Left forelimb (tissue), 1 donor: ENCODE results near the gene LRRC49.
"Not testable (repeated sequence)": the region's sequence is repeated elsewhere in the genome, so short reads cannot be mapped to it uniquely, and the experiment has no call there.

Source experiments
- DNase-seq: peaks from one replicate; pipeline ENCODE4 v3.0.0-alpha.2; 2018; ENCODE audit warnings: low spot score

The LRRC49 gene

DNA sequence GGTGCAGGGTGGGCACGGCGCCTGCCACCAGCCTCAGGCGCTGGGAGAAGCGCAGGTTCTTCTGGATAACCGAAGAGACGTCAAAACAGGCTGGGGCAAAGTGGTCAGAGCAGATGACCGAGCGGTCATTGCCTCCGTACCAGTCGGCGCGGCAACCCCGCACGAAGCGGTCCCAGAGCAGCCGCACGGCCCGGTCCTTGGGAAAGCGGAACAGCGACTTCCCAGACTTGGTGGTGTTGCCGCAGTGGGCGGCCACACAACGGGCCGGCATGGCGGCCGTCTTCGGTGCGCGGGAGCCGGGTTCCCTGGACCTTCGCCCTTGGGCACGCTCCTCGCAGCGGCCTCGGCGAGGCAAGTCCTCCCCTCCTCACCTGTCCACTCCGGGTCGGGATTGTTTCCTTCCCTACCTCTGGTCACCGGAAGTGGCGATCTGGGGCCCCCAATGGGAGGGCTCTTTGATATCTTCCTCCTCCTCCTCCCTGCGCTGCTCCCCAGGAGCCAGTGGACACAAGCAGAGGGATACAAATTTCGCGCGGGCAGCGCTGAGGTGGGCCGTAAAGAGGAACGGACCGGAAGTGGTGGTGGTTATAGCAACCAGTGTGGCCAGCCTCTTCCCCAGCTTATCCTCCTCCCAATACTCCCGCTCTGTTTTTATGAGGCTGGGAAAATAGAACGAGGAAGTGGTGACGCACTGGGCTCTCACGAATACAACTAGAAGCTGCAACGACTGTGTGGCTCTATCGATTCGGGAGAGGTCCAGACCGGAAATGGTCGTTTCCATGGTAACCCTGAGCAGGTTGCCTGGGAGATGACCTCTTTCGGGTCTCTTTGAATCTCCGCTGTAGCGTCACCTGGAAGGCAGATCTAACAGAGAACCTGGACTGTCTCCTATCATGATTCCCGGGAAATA, at the start of gene LRRC49, which contains the start of gene THAP10:
LRRC49 (plus strand) TSS at position 825 of the 910 bp plus-strand sequence; CDS start at position 894, 69 bp downstream.
THAP10 (minus strand) TSS at position 432 of the 910 bp plus-strand sequence; CDS start at position 271, 161 bp downstream.
- peak; percentile 91 for DNase-seq

DNA sequence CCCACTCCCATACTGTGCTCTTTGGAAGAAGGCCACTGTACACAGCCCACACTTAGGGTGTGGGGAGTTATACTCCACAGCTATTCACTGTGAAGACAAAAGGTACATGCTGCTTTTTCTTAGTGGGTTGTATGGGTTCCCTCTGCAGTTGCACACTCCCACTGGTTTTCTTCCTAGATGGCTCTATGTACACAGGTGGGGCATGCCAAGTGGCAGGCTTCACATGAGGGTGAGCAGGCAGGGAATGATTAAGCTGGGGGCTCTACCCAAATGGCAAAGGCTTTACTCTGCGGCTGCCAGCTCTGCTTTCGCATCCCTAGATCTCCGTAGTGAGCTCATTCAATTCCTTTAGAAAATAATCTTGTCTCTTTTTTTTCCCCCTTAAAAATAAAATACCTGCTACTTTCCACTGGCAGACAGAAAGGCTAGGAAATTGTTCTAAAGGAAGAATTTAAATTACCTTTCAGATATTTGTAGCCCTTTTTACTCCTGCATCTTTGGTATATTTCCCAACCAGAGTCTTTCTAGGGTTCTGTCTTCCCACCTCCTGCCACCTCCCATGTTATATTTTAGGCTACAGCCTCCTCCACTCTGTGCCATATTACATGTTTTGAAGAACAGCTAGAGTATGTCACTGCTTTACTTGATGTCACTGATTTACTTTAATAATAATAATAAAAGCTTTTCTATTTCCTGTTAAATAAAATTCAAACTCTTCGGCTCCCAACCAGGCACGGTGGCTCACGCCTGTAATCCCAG, 46.8 kb upstream of the LRRC49 start:
- no peak for DNase-seq

GRCh38 chr15:70851889-70852288, 40.7 kb upstream of the LRRC49 start:
- DNase-seq, result no peak

- no peak for DNase-seq
Measured at GRCh38 chr15:70852501-70853317, 39.9 kb upstream of the LRRC49 start.

DNA sequence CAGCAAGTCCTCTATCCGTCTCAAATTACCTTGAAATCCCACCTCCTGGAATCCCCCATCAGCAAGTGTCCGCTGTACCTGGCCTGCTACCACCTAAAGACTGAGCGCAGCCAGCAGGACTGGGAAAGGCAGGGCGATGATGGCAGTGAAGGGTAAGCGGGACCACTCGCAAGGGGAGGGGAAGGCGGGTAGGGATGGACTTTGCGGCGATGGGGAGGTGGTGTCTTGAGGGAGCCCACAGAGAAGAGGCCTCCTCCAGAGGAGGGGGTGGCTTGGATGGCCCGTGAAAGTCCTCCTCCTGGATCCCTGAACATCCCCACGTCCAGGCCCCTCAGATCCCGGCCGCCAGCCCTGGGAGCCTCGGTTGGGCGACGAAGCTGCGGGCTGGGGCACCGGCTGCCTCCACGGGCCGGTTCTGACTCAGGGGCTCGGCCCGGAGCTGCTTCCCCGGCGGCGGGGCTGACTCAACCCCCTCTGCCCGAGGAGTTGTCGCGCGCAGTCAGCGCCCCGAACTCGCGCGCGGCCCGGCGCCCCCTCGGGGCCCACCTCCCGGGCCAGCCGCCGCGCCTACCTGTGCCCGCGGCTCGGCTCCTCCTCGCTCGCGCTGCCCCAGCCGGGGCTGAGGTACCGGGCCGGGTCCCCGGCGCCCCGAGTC, 39.2 kb upstream of the LRRC49 start:
- peak; percentile 73 for DNase-seq

GRCh38 chr15:70853973-70854665, 38.5 kb upstream of the LRRC49 start, which contains the start of gene LARP6:
TSS of gene LARP6 (minus strand) at chr15:70854157. CDS start at chr15:70854088, 69 bp downstream.
- DNase-seq, result peak; percentile 84

DNA sequence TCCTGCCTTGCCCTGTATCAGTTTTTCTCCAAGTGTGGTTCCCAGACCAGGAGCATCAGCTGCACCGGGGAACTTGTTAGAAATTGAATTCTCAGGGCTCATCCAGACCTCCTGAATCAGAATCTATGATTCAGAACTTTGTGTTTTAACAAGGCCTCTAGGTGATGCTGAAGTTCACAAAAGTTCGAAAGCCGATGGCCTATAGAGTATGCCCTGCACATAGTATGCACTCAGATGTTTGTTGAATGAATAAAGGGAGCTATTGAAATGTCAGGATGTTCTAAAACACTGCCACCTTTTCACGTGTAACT, 38.0 kb upstream of the LRRC49 start:
- no peak for DNase-seq

DNA sequence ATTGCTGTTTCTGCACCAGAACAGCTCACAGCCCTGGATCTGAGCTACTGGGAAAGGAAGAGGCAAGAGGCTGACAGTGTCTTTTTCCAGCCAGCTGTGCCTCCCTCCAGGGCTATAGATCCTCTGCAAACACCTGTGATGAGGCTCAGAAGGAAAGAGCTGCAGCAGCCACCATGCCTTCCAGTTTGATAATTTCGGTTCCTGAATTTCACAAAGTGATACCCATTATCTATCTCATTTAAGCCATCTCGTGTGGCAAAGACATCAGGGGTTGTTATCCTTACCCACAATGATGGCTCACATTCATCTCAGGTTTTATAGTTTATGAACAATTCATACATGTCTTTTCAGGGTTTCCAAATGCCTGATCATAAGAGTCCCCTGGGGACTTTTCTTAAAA, 36.9 kb upstream of the LRRC49 start:
- DNase-seq, result no peak

DNA sequence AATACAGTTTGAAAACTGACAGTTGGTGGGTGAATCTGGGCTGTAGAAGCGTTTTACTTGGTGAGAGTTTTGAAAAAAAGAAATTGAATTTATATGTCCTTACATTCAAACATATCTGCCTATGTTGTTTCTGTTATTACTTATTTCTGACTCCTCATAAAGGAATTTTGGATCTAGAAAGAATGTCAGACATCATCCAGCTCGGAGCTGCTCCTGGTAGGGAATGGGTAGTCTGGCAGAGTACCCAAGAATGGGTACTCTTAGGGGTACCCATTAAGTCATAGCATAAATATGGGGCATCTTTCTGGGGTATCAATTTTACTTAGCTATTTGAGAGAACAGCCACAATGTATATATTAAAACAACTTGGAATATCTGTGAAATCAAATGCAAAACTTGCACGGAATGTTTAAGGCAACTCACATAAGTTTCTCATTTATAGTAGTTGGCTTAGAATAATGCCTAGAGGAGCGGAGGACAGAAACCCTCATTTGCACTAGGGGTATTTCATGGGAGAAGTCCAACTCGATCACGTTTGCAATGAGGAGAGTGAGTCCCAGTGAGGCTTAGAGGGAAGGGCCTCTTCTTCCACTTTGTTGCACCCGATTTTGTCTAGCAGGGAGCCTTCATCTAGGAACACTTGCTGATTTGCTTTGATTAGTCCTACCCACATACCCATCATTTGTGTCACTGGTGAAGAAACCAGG, 36.3 kb upstream of the LRRC49 start:
- no peak for DNase-seq

GRCh38 chr15:70856884-70857561, 35.6 kb upstream of the LRRC49 start:
- DNase-seq, result peak; percentile 74

GRCh38 chr15:70857562-70858285, 34.9 kb upstream of the LRRC49 start:
- no peak for DNase-seq

- not testable (repeated sequence) for DNase-seq
Measured at GRCh38 chr15:70858614-70859321, 33.9 kb upstream of the LRRC49 start.

DNA sequence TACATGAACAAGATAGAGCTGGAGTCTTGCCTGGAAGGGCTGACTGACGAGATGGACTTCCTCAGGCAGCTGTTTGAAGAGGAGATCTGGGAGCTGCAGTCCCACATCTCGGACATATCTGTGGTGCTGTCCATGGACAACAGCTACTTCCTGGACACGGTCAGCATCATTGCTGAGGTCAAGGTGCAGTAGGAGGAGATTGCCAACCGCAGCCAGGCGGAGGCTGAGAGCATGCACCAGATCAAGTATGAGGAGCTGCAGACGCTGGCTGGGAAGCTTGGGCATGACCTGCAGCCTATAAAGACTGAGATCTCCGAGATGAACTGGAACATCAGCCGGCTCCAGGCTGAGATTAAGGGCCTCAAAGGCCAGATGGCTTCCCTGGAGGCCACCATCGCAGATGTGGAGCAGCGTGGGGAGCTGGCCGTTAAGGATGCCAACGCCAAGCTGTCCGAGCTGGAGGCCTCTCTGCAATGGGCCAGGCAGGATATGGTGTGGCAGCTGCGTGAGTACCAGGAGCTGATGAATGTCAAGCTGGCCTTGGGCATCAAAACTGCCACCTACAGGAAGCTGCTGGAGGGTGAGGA, 33.2 kb upstream of the LRRC49 start:
- DNase-seq, result no peak

- no peak for DNase-seq
Measured at GRCh38 chr15:70859998-70860397, 32.6 kb upstream of the LRRC49 start.

GRCh38 chr15:70863450-70864218, 29.0 kb upstream of the LRRC49 start:
- DNase-seq, result no peak

DNA sequence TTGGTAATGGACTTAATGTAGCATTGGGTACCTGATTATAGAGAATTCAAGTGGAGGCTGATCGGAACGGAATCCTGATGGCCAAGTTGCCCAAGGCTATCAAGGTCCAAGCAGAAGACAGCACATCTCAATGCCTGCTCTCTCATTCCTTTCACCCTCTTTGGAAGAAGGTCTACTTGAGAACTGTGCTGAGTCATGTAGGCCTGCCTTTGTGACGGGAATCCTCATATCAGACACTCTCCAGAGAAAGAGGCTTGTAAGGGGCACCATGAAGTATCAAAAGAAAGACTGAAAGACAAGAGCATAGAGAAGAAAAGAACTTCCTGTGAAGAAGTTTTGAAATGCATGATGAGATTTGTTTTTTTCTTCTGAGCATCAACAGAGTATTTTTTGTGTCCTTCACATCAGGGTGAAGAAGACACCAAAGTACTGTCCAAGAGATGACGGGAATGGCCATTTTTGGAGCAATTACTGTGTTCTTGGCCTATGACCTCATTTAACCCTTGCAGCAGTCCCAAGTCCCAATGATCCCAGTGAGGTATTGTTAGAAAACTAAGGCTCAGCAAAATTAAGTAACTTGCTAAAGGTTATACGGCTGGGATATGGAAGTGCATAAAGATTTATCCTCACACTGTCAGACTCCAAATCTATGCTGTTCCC, 25.5 kb upstream of the LRRC49 start:
- DNase-seq, result no peak
